DMS53 treated with DMSO at 0.1 percent for 48 hours (cell line): ENCODE data around the gene PSMA7.
"Not testable (repeated sequence)": the region's sequence is repeated elsewhere in the genome, so short reads cannot be mapped to it uniquely, and the experiment has no call there.

ENCODE experiments used
- DNase-seq: peaks from one replicate; lab custom pipeline; 2025; ENCODE audit not compliant: unreplicated experiment; lab: John Stamatoyannopoulos, UW

Gene PSMA7

DNA sequence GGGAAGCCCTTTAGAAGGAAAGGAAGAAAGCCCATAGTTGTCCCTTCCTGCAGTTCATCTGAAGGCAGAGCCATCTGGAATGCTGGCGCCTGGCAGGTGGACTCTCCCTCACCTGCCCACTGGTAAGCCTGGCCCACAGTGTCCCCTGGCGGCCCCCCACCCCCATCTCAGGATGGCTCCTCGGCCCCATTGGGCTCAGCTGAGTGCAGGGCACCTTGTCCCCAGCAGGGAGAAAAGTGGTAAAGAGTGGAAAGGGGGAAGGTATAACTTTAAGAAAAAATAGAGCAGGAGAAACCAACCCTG, 13.0 kb upstream of the PSMA7 start:
- no peak for DNase-seq

DNA sequence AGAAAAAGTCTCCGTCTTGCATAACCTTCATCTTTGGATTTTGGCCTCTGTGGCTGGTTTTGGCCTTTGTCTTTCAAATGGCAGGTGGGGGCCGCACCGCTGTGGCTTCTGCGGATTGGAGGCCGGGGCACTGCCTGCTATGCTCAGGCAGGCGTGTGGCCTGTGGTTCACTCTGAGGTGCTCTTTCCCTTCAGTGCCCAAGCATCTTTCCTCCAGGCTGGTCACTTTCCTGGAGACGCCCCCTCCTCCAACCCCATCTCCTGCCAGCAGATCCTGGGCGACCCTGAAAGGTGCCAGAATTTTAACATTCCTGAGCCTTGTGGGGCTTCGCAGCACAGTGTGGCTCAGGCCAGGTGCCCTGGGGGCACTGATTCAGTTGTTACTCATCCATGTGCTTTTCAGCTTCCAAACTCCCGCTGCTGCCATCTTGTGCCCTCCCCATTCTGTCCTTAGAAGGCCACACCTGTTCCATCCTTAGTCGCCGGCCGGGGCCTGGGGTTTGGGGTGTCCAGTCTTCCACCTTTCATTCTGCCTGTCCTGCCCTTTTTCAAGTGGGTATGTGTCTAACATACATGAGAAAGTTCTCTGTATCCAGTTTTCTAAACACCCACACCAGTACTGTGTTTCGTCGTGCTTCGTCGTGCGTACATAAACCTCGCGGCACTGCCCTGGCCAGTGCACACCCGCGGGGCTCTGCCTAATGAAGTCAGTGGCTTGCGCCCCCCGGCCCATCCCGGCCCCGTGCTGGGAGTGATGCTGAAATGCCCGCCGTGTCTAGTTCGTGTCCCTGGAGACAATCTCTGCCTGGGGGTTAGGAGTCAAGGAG, 12.4 kb upstream of the PSMA7 start:
- no peak for DNase-seq

DNA sequence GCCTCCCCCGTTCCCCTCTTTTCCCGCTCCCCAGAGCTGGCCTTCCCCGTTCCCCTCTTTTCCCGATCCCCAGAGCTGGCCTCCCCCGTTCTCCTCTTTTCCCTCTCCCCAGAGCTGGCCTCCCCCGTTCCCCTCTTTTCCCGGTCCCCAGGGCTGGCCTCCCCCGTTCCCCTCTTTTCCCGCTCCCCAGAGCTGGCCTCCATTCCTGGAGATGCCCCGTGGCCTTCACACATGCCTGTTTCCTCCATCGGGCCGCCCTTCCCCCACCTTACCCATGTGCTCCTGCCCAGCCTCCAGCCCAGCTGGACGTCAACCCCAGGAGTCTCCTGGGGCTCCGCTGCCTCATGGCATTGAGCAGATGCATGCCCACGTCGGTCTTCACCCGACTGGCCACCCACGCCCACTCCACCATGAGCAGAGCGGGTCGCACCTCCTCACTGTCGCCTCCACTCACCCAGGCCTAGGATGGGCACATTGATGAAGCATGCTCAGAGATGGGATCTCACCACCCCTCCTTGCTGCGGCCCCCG, 8.7 kb upstream of the PSMA7 start:
- no peak for DNase-seq

DNA sequence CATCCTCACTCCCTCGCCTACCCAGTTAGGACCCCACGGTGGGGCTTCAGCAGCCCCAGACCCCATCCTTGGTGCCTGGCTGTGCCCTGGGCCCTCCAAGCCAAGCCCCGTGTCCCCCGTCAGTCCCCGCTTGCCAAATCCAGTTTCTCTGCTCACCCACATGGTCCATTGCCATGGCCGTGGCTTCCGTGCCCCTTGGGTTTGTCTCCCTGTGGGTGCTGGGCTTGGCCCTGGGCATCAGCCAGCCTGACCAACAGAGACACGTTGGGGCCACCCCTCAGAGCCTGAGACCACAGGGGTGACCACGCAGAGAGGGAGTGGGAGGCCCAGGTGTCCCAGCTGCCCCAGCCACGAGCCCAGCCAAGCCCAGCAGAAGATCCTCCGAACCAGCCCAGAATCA, 8.0 kb upstream of the PSMA7 start:
- no peak for DNase-seq

DNA sequence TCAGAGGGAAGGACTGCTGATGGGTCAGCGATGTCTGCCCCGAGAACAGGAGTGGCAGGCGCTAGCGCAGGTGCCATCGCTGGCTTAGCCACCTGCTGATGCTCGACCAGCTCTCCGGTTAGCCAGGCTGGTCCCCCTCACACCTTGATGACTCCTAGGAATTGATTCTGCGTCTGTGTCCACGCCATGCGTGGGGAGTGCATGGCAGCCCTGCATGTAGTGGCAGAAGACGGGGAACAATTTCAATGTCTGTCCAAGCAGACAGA, 7.0 kb upstream of the PSMA7 start:
- no peak for DNase-seq

DNA sequence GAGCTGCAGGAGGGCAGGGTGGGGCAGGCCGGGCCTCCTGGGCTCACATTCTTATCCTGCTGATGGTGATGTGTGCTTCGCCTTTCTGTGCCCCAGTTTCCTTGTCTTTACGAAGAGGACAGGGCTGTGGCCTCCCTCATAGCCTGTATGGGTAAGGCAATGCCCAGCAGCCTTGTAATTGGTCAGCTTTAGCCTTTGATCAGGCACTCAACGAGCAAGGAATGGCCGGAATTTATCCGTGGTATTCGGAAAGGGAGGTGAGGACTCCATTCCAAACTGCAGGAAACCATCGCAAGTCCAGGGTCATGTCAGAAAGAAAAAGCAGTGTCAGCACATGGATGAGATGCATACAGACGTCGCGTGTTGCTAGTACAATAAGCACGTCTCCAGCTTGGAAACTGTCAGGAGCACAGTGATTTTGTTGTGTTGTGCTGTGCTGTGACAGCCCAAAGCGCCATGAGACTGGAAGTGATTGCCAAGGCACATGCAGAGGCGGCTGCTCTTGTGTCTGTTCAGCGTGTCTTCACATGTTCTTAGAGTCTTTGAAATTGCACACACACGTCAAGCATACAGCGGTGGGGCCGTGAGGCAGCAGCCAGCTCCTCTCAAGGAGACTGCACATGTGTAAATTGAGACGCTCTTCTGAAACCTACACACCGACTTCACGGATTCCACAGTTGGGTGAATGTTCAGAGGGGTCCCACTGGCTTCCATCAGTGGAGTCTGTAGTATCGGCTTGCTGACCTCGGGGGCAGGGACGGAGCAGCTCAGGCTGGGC, 6.5 kb upstream of the PSMA7 start:
- DNase-seq: no peak

DNA sequence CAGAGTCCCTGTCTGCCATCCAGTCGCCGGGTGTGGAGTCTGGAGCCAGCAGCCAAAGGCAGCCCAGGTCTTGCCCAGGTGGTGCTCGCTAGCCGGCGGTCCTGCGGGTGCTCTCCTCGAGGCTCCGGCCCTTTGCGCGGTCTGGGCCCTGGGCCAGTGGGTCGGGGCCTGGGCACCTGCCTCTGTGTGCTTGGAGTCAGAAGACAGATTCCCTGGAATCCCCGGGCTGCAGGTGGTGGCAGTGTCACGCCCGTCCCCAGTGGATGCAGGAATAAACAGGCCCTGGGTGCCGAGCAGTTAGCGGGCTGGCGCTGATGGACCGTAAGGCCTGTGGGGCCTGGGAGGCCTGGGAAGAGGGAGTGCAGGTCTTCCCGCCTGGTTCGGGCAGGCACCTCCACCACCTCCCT, 5.7 kb upstream of the PSMA7 start:
- DNase-seq: no peak

DNA sequence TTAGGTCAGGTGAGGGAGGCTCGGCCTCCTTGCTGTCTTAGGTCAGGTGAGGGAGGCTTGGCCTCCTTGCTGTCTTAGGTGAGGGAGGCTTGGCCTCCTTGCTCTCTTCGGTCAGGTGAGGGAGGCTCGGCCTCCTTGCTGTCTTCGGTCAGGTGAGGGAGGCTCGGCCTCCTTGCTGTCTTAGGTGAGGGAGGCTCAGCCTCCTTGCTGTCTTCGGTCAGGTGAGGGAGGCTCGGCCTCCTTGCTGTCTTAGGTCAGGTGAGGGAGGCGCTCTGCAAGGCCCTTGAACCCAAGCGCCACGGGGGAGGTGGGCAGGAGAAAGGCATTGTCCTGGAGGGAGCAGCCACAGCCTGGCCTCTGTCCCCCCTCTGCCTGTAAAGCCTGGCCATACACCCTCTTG, 5.2 kb upstream of the PSMA7 start:
- not testable (repeated sequence) for DNase-seq

DNA sequence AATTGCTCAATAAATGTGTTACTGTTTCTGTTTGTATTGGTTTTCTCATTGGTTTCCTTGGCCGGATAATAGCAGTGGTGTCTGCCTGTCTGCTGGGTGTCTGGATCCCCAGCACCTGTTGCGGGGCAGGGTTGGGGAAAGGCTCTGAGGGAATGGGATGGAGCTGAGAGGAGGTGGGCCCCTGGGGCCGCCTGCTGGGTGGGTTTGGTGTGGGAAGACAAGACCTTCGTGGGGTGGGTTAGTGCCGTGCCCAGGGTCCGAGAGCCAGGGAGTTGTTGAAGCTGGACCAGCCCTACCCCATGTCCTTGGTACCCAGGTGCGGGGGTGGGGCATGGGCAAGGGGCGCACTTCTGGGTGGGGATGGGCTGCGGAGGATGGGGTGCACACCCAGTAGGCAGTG, 4.3 kb upstream of the PSMA7 start:
- DNase-seq: no peak

DNA sequence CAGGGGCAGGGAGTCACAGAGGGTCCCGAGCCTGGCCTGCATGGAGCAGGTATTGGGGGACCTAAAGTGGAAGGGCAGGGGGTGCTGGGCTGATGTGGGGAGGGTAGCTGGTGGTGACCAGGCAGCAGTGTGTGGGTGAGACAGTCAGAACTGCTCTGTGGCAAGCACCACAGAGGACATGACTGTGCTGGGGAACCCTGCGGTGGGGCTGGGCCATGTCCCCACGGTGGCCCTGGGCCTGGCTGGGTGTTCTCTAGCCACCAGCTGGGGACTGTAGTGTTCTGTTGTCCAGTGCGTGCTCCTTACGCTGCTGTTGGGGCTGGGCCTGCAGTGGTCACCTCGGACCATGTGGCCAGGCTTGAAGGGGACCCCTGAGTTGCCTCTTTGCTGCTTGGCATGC, 3.9 kb upstream of the PSMA7 start:
- DNase-seq: no peak

DNA sequence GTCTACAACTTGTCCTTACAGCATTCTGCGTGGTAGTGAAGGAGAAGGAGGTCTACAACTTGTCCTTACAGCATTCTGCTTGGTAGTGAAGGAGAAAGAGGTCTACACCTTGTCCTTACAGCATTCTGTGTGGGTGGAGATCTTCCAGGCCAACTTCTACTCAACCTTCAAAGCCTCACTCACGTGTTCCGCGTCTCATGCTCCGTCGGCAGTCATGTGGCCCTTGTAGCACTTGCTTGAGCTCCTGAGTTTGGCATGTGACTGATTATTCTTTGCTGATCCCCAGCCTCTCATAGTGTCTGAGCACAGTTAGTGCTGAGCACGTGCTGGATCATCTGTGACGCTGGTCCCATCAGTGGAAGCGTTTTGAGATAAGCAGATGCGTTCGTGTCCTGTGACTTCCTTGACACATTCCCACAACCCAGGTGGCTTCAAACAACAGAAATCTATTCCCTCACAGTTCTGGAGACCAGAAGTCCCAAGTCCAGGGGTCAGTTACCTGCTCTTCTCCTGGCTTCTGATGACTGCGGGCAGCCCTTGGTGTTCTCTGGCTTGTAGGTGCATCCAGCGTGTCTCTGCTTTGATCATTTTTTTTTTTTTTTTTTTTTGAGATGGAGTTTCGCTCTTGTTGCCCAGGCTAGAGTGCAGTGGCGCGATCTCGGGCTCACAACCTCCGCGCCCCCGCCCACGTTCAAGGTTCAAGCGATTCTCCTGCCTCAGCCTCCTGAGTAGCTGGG, 3.0 kb upstream of the PSMA7 start:
- DNase-seq: no peak

DNA sequence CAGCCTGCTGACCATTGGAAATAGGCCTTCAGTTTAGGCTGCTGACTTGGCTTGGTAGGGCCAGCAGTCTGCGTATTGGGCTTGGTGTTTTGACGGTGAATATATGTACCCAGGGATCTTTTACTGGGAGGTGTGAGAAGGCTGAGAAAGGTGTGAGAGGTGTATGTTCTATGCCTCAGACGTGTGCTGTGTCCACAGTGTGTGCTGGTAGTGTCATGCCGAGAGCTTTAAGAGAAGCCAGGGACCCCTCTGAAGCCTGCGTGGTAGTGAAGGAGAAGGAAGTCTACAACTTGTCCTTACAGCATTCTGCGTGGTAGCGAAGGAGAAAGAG, 2.5 kb upstream of the PSMA7 start:
- no peak for DNase-seq

DNA sequence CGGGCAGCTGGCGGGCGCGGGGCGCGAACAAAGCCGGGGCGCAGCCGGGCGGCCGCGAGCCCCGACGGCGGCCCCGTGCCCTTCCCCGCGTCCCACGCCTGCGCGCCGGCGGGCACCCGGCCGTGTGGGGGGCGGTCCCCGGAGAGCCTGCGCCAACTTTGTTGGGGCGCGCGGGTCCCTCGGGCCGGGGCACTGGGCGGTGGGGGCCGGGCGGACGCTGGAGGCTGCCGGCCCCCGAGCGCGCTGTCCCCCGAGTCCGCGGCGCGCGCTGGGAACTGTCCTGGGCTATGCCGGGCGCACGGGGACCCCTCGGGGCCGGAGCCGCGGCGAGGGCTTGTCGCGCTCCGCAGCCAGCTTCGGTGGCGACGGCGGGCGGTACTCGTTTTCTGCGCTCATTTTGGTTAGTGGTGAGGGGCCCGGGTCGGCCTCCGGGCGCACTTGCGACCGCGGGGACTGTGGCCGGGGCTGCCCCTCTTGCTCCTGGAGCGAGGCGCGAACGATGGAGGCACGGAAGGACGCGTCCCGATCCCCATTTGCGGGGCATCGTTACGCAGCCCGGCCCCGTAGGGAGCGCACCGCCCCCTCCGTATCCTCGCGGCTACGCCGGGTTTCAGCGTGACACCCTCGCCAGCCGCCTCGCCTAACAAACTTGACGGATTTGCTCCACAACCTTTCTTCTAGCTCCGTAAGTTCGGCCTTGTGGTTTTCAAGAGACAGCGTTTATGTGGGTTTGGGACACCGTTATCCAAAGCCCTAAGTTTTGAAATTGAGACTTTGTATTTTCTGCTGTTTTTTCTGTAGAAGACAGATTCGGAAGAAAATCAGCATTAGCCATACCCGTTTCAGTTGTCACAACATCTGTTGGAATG, 997 bp upstream of the PSMA7 start:
- no peak for DNase-seq

DNA sequence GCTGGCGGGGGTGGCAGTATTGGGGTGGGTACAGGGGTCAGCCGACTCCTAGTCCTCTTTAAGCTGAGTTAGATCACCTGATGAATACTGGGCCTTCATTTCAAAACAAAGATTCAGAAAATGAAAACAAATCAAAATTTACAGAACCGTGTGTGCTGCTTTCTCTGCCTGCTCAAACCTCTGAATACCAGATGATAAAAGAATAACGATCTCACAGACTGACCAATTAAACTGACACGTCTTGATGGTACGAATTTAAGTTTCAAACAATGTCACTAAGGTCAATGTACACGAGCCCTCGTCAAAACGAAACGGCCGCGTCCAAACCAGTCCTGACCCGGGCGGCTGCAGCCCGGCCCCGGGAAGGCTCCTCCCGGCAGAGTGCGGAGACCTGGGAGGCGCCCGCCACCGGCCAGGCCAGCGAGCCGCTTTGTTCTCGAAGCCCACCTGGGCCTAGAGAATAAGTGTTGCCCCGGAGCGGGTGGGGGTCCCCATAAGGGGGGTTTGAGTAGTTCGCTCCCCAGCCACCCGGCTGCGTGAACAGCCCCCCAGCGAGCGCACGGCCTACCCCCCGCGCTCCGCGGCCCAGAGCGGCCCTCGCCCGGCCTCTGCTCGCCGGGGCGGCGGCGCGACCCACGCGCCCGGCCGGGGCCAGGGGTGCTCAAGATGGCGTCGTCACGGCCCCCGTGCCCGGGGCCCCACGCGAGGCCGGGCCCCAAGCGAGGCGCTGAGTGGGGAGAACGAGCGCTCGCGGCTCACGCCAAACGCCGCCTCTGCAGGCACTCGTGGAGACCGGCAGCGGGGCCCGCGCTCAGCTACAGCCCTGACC, 728 bp downstream of the PSMA7 start:
- no peak for DNase-seq

DNA sequence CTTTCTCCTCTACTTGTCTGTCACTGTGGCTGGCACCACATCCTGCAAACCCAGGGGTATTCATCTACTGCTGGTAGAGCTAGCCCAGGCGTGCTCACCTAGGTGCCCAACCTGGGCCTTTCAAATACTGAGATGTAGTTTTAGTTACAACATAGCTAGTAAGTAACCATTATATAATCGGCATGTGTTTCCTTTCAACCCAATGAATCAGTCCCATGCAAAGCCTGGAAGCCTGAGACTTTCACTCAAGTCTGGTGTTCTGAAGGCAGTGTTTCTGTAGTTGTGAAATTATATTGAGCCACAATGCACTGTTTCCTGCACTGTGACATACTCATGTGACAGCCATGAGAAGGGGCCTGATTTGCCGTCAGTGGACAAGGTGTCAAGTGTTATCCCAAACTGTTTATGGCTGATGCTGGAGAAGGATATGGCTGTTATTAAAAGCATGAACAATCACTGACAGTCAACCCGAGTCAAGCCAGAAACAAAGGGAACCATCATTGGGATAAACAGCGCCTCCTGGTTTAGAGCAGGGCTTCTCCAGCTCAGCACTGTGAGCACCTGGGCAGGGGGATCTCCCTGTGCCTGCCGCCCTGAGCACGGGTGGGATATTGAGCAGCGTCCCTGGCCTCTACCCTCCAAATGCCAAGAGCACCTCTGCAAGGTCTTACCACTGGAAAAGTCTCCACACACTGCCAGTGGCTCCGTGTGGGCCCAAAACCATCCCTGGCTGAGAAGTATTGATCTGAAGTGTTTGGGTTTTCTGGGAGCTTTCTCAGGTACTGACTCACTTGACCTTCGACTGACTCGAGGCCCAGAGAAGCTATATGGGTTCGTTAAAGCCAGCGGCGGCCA, 1.6 kb downstream of the PSMA7 start:
- no peak for DNase-seq

DNA sequence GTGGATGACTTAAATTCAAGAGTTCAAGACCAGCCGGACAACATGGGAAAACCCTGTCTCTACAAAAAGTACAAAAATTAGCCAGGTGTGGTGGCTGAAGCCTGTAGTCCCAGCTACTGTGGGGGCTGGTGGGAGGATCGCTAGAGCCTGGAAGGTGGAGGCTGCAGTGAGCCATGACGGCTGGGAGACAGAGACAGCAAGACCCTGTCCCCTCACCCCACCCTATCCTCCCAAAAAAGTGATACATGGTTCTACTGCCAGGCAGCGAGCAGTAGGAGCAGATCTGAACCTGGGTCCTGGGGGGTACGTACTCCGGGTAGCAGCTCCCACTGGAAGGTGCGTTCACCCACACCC, 2.2 kb downstream of the PSMA7 start:
- DNase-seq: no peak

DNA sequence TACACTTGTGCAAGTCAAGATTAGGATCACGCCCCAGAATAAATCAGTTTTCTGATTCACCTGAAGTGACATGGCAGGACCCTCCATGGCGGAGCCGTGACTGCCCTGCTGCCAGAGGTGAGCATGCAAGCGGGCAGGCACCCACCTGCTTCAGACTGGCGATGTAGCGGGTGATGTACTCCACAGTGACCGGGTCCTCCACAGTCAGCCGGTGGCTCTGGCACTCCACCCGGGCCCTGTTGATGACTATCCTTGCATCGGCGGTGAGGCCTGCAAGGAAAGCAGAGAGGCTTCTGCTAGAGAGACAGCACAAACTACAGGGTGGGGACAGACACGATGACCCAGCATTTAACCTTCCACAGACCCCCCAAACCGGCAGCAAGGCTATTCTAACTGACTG, 3.6 kb downstream of the PSMA7 start:
- no peak for DNase-seq

DNA sequence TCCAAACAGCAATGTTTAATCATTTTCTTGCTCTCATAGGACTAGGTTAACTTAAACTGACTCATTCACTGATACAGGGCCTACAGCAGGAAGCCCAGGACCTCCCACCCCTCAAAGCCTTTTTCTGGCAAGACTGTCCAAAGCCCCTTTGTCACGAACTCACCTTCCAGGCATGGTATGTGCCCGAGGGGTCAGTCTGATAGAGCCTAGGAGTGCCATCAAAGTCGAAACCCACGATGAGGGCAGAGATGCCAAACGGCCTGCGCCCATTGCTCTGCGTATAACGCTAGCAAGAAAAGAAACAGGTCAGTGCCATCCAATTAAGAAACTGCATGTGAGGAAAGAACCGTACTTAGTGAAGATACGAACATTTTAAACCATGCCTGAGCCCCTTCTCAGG, 4.3 kb downstream of the PSMA7 start:
- DNase-seq: no peak

DNA sequence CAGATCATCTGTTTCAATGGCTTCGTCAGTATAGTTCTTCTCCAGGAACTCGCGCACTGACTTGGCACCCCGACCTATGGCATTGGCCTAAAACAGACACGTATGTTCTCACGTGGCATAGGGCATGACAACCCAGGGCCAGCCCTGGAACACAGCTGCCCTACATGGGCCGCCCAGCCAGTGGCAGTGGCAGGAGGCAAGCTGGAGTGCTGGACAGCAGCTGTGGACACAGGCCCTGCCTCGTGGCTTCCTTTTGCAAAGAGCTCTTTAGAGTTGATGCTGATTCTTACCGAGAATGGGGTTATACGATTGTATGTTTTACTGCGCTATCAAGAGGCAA, 5.0 kb downstream of the PSMA7 start:
- DNase-seq: no peak
